GM18861 (cell line): Measurements from ENCODE around the gene RBM34.
"Not testable (repeated sequence)": the region's sequence is repeated elsewhere in the genome, so short reads cannot be mapped to it uniquely, and the experiment has no call there.

Source experiments
- ATAC-seq: cut with Tn5 transposase; IDR thresholded peaks from one replicate; pipeline ENCODE4 v1.9.1; 2021; ENCODE audit not compliant: unreplicated experiment

Gene RBM34

DNA sequence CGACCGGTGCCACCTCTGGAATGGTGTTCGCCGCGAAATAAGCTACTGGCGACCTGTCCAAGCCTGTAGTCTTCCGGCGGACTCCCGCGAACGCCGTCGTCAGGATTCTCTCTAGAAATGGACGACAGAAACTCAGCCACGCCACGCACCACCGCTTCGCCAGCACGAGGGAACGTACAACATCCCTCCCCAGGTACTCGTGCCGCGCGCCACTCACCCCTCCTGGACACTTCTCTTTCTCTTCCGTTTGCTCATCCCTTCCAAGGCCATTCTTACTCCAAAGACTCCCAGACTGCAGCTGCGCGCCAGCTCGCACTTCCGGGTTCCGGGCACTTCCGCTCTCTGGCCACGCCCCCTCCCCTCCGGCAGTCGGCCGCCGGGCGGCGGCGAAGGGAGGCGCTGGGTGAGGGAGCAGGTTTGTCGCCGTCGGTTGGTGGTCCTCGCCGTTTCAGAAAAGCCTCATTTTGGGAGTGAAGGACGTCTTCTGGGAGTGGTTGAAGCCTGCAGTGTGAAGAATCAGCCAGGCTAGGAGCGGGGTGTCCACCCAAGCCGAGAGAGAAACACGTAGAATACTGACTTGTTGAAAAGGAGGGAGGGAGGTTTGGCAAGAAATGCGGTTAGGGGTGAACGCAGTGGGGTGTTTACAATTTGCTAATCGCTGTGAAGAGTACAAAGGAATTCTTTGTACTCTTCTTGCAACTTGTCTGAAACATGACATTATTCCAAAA lies at the start of gene RBM34:
Gene RBM34, minus strand, starts transcription at position 294 of the 728 bp plus-strand sequence. Its CDS starts 24 bp downstream, at position 270.
- peak; percentile 77 for ATAC-seq

DNA sequence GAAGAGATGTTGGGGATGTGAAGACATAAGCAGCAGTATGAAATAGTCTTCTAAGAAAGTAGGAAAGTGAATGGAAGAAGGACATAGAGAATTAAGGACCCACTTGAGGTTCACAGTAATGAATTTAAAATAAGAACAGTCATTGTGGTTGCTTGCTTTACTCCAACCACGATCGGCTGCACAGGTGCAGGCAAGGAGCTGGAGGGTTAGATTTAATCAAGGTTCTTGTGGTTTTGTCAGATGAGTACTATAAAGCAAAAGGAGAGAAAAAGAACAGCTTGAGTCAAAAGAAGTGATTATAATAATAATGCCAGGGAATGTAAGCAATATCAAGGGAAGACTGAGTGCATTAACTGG lies 46.1 kb upstream of the RBM34 start:
- no peak for ATAC-seq

GRCh38 chr1:235206533-235207208 lies 45.6 kb upstream of the RBM34 start:
- ATAC-seq = no peak

- ATAC-seq = no peak
Measured at GRCh38 chr1:235205687-235206086, 44.6 kb upstream of the RBM34 start.

- ATAC-seq = no peak
Measured at GRCh38 chr1:235203428-235203827, 42.4 kb upstream of the RBM34 start.

DNA sequence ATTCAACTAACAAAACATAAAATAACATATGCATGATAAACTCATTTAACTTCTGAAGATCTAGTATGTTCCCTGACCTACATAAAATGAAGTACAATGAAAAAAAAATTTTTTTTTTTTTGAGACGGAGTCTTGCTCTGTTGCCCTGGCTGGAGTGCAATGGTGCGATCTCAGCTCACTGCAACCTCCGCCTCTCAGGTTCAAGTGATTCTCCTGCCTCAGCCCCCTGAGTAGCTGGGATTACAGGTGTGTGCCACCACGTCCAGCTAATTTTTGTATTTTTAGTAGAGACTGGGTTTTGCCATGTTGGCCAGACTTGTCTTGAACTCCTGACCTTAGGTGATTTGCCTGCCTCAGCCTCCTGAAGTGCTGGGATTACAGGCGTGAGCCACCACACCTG lies 41.4 kb upstream of the RBM34 start:
- not testable (repeated sequence) for ATAC-seq

DNA sequence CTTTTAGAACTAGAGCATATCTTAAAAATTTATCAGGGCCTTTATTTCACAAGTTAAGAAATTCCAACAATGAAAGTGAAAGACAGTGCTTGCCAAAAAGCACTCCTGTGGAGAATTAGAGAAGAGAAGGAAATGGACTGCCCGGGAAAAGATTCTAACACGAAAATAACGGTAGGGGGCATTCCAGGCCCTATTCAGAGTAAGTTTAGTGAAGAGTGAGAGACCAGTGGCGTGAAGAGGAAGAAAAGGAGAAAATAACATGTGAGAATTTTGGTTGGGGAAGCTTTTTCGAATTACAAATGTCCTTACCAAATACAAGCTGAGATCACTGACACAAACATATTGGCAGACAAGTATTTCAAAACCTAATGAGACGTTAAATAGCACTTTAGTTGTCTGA lies 38.4 kb upstream of the RBM34 start:
- ATAC-seq = no peak

GRCh38 chr1:235190431-235190830 lies 29.4 kb upstream of the RBM34 start:
- no peak for ATAC-seq

DNA sequence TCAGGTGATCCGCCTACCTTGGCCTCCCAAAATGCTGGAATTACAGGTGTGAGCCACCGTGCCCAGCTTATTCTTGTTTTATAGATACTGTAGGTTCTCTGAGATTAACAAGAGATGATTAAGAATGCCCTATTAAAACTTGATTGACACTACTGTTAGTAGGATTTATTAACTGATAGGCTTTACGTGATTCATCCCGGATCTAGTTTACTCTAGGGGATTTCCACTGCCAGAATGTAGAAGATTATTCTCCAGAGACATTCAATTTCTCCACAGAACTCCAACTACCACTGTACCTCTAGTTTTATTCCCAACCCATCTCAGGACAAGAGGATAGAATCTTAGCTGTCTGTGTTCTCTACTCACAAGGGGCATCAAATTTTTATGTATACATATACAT lies 26.3 kb upstream of the RBM34 start:
- ATAC-seq = no peak

DNA sequence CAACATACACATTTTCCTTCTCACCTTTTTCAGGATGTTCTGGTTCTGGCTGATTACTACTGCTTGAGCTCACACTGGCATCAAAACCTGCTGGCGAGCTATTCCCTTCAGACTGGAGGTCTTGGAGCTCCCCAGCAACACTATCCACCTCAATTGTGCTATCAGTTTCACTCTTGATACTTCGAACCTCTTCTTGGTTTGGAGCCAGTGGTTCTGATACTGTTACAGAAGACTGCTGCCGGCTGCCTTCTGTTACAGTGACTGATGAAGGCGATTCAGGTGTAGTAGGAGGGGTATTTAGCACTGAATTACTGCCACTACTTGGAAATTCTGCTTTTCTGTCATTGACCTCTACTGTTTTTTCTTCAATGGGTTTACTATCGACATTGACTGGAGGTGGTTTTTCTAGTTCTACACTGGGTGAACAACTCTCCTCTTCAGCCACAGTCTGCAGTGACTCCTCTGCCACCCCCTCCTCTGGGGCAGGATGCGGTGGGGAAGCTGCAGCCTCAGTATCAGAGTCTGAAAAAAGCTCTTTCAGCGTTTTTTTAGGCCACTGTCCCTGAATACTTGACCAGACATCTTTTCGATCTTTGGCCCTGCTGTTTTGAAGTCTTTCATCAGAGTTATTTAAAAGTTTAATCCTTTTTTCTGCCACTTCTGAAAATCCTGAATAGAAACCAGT lies 20.7 kb upstream of the RBM34 start:
- no peak for ATAC-seq

GRCh38 chr1:235180916-235181460 lies 19.9 kb upstream of the RBM34 start:
- no peak for ATAC-seq

DNA sequence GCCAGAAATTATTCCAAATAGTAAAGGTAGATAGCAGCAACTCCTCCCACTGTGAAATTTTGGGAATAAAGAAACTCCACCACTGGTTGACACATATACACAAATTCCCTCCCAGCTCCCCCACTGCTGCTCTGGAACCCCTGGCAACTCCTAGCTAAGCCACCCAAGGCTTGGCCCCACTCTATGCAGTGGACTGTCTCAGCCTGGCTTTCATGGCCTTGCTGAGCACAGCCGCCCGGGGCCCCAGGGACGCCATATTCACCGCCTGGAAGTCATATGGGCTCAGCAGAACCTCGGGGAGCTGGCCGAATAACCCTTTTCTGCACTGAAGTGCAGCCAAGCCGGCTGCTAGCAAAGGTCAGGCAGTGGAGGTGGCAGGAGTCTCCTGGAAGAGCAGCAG lies 15.4 kb upstream of the RBM34 start:
- no peak for ATAC-seq

- ATAC-seq = no peak
Measured at GRCh38 chr1:235169986-235170385, 8.9 kb upstream of the RBM34 start.

- ATAC-seq = no peak
Measured at GRCh38 chr1:235168375-235168774, 7.3 kb upstream of the RBM34 start.

DNA sequence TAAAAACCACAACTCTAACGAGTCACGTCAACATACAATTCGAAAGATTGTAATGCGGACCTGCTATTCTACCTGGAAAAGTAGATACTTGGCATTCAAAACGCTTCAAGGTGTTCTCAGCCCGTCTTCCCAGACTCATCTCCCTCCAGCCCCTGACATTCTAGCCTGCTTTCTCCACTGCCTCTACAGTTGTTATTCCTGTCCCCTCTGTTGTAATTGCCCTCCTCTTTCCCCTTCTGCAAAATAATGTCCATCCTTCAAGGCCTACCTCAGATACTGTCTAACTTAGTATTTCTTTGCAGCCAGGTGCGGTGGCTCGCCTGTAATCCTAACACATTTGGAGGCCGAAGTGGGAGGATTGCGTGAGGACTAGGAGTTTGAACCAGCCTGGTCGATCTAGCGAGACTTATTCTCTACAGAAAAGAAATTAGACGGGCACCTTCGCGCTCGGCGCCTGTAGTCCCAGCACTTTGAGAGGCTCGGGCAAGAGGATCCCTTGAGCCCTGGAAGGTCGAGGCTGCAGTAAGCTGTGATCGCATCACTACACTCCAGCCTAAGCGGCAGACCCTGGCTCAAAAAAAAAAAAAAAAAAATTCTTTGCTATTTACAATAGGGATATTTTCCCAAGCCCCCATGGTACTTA lies 756 bp upstream of the RBM34 start:
- ATAC-seq = no peak

DNA sequence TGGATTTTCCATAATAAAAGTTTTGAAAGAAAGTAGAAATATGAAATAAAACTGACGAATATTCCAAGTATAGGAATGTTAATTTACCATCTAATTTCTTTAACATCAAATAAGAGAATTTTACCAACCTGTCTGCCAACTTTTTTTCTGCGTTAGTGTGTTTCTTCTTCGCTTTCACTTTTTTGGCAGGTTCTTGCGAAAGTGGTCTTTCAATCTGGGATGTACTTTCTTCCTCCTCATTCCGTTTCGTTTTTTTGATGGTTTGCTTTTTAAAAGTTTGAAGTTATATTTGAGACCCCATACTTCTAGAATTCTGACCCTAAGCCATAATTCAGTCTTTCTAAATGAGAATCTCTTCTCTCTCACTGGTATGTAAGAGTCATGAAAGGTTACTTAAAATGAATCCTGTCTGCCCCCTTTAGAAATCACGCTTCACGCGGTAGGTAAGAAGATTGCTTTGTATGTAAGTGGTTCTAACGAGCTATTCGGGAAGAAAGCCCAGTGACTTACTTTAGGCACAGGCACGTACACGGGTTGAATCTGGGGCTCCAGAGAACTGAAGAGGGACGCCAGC lies 580 bp downstream of the RBM34 start:
- ATAC-seq = peak; percentile 27

DNA sequence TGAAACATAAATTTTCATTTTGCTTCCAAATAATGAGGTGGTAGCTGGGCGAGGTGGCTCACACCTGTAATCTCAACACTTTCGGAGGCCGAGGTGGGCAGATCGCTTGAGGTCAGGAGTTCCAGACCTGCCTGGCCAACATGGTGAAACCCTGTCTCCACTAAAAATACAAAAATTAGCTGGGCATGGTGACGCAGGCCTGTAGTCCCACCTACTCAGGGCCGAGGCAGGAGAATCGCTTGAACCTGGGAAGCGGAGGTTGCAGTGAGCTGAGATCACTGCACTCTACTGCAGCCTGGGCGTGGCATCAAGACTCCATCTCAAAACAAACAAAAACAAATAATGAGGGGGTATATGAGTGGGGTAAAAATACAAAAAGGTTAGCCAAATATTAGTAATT lies 1.1 kb downstream of the RBM34 start:
- ATAC-seq = not testable (repeated sequence)

DNA sequence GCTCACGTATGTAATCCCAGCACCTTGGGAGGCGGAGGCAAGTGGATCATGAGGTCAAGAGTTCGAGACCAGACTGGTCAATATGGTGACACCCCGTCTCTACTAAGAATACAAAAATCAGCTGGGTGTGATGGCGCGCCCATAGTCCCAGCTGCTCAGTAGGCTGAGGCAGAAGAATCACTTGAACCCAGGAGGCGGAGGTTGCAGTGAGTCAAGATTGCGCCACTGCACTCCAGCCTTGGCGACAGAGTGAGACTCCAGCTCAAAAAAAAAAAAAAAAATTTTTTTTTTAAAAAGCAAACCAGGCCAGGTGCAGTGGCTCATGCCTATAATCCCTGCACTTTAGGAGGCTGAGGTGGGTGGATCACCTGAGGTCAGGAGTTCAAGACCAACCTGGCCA lies 1.8 kb downstream of the RBM34 start:
- ATAC-seq = not testable (repeated sequence)

DNA sequence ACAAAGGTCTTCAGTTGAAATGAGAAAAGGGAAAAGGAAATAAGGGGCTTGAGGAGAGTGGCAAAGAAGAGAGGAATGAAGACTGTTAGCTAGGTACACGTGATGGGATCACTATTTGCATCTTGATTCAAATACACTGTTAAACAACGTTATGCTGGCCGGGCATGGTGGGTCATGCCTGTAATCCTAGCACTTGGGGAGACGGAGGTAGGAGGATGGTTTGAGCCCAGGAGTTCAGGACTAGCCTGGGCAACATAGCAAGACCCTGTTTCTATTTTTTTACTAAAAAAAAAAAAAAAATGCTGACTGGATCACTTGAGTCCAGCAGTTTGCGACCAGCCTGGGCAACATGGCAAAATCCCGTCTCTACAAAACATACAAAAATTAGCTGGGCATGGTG lies 2.4 kb downstream of the RBM34 start:
- ATAC-seq = no peak

DNA sequence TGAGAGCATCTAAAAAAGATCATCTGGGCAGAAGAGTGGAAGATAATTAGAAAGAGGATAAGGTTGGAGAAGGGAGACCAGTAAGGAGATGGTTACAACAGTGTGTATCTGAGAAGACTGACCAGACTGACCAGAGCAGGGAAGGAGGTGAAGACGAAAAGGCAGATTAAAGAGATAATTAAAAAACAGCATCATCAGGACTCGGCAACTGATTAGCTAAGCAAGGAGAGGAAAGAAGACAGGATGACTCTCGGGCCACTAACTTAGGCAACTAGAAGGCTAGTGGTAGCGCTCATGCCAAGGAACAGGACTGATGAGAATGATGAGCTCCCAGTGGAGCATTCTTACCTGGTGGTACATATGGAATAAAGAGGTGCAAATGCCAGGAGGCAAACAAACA lies 3.9 kb downstream of the RBM34 start:
- ATAC-seq = no peak

GRCh38 chr1:235156740-235157139 lies 4.3 kb downstream of the RBM34 start:
- no peak for ATAC-seq
